Measurements from ENCODE around the gene SNPH. TPM values are rescaled to one million over a fixed set of nuclear protein-coding genes. Genes with fewer than 3 reads are reported as not detected.

Gene SNPH
- total RNA-seq, 1 experiment from 2014 or later, result 0.43 TPM

GRCh38 chr20:1297486-1297885 lies 31.4 kb downstream of the SNPH start:
- no peak for DNase-seq (ENCODE audit: low spot score)
- BruUV-seq (replicated peaks), result no TSS peak
- ChIA-PET POLR2A (ENCODE audit: low non-redundant PET) (no interaction called here), CTCF (no interaction called here)
- Histone ChIP-seq H3K27ac (ENCODE audit: low read depth, low read length, poor library complexity, severe bottlenecking) (no peak overlapping the region), H3K4me1 (ENCODE audit: insufficient read depth, low read length, poor library complexity, severe bottlenecking) (no peaks in the 10 kb centered on the region), H3K4me3 (ENCODE audit: low read depth, low read length, poor library complexity, severe bottlenecking) (no peak overlapping the region), H3K27me3 (replicated peaks; ENCODE audit: insufficient read depth, low read depth, low read length, poor library complexity) (no peaks in the 10 kb centered on the region), H3K9me3 (ENCODE audit: low read depth, low read length, poor library complexity, severe bottlenecking) (no peaks in the 10 kb centered on the region), H3K36me3 (ENCODE audit: insufficient read depth, low read length, poor library complexity, severe bottlenecking) (no peaks in the 10 kb centered on the region)
- intact Hi-C loops (cut with micrococcal nuclease; ENCODE audit: unreplicated experiment), result no loop called here
- TF ChIP-seq EZH2 (IDR thresholded peaks at IDR 0.05; ENCODE audit: borderline replicate concordance, low read depth, low read length, poor library complexity, severe bottlenecking), result no peak
- no peak for TF ChIP-seq CTCF (conservative IDR thresholded peaks at IDR 0.05; ENCODE audit: low read depth, low read length)

- POLR2A ChIA-PET (ENCODE audit: low non-redundant PET), result no interaction called here
- H3K27ac ChIP-seq (ENCODE audit: low read depth, low read length, poor library complexity, severe bottlenecking), result no peak overlapping the region
- CTCF ChIA-PET, result no interaction called here
- no peaks in the 10 kb centered on the region for H3K36me3 ChIP-seq (ENCODE audit: insufficient read depth, low read length, poor library complexity, severe bottlenecking)
- no peak overlapping the region for H3K4me3 ChIP-seq (ENCODE audit: low read depth, low read length, poor library complexity, severe bottlenecking)
- H3K27me3 ChIP-seq (replicated peaks; ENCODE audit: insufficient read depth, low read depth, low read length, poor library complexity), result no peaks in the 10 kb centered on the region
- intact Hi-C loops (cut with micrococcal nuclease; ENCODE audit: unreplicated experiment), result no loop called here
- TF ChIP-seq CTCF (conservative IDR thresholded peaks at IDR 0.05; ENCODE audit: low read depth, low read length), result no peak
- TF ChIP-seq EZH2 (IDR thresholded peaks at IDR 0.05; ENCODE audit: borderline replicate concordance, low read depth, low read length, poor library complexity, severe bottlenecking), result no peak
- BruUV-seq (replicated peaks), result no TSS peak
- H3K9me3 ChIP-seq (ENCODE audit: low read depth, low read length, poor library complexity, severe bottlenecking), result no peaks in the 10 kb centered on the region
- DNase-seq (ENCODE audit: low spot score), result no peak
- no peaks in the 10 kb centered on the region for H3K4me1 ChIP-seq (ENCODE audit: insufficient read depth, low read length, poor library complexity, severe bottlenecking)
These were observed 32.1 kb downstream of the SNPH start for GRCh38 chr20:1298166-1298565.

DNA sequence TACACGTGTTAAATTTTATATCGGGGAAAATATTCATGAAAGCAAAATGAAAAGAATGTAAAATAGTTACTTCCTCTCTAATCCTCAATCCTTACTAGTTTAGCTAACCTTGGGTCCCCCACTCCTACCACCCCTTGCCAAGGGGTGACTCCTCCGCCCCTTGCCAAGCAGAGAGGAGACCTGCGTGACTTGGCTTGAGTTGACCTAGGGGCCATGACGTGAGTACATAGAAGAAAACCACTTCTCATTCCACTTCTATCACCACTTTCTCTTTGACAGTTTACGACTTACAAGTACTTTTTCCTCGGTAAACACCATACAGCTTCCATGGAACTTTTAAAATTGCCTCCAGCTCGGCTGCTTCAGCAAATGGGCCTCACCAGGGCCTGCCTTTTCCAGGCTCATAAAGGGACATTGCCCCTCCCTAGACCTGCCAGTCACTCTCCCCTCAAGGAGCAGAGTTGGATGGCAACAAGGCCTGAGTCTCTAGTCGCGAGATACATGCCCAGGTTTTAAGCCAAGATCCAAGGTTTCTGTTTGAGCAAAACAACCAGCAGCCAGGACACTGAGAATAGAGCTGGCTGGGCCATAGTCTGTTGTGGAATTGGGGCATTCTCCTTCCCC lies 32.9 kb downstream of the SNPH start:
- TF ChIP-seq EZH2 (IDR thresholded peaks at IDR 0.05; ENCODE audit: borderline replicate concordance, low read depth, low read length, poor library complexity, severe bottlenecking) (no peak), CTCF (conservative IDR thresholded peaks at IDR 0.05; ENCODE audit: low read depth, low read length) (no peak)
- no TSS peak for BruUV-seq (replicated peaks)
- POLR2A ChIA-PET (ENCODE audit: low non-redundant PET), result no interaction called here

More for the DNA sequence above, 32.9 kb downstream of the SNPH start:
- Histone ChIP-seq H3K36me3 (ENCODE audit: insufficient read depth, low read length, poor library complexity, severe bottlenecking) (no peaks in the 10 kb centered on the region), H3K4me3 (ENCODE audit: low read depth, low read length, poor library complexity, severe bottlenecking) (no peak overlapping the region), H3K4me1 (ENCODE audit: insufficient read depth, low read length, poor library complexity, severe bottlenecking) (no peaks in the 10 kb centered on the region), H3K27ac (ENCODE audit: low read depth, low read length, poor library complexity, severe bottlenecking) (no peak overlapping the region), H3K27me3 (replicated peaks; ENCODE audit: insufficient read depth, low read depth, low read length, poor library complexity) (no peaks in the 10 kb centered on the region), H3K9me3 (ENCODE audit: low read depth, low read length, poor library complexity, severe bottlenecking) (no peaks in the 10 kb centered on the region)
- intact Hi-C loops (cut with micrococcal nuclease; ENCODE audit: unreplicated experiment), result no loop called here
- CTCF ChIA-PET, result interaction anchor here (0.7 kb wide), 1 partner anchor 11 kb away, joined by 12 read pairs; no protein-coding TSS in a partner anchor
- no peak for DNase-seq (ENCODE audit: low spot score)

Data from A673 (cell line).